Stimulated activated CD4-positive, alpha-beta T cell treated with anti-CD3 and anti-CD28 coated beads, Interleukin-1b, Interleukin-23, amount 100 ng/mL, for 4 hours (primary cell): ENCODE data around the gene CRYBG2.
"Not testable (repeated sequence)": the region's sequence is repeated elsewhere in the genome, so short reads cannot be mapped to it uniquely, and the experiment has no call there.

Experiments used
- DNase-seq, 2 donors: peaks; one replicate each; pipeline ENCODE4 v3.0.0-alpha.2; 2020; ENCODE audit warnings: low read depth in 2 of 2

CRYBG2 gene

DNA sequence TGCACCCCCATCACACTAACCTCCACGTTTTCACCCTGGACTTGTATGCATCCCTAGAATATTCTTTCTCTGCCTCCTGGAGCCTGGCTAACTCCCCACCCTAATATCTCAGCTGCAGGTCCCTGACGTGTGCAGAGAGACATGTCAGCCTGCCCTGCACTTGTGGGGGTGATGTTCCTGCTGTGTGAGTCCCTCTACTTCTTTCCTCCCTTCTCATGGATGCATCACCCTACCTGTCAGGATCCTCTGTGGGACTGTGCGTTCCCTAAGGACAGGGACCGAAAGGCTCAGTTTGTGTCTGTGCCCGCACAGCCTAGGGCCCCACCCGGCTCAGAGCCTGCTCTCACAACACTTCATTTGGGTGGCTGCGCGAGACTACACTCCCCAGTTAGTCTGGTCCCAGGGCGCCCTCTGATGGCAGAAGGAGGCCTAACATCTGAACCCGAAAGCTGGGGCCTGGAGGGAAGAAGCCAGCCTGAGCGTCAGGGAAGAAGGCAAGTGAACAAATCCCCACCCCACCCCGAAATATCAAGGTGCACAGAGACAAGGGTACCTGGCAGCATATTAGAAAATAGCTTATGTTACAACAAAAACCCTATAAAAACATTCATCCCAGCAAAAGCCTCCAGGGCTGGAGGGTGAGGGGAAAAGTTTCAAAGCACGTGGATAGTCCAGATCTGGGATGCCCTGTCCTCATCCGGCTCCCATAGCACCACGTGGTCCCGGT, 32.5 kb downstream of the CRYBG2 start:
- peak; percentile 96 to 98 for DNase-seq

GRCh38 chr1:26320896-26321295, 33.0 kb downstream of the CRYBG2 start:
- DNase-seq: no peak

DNA sequence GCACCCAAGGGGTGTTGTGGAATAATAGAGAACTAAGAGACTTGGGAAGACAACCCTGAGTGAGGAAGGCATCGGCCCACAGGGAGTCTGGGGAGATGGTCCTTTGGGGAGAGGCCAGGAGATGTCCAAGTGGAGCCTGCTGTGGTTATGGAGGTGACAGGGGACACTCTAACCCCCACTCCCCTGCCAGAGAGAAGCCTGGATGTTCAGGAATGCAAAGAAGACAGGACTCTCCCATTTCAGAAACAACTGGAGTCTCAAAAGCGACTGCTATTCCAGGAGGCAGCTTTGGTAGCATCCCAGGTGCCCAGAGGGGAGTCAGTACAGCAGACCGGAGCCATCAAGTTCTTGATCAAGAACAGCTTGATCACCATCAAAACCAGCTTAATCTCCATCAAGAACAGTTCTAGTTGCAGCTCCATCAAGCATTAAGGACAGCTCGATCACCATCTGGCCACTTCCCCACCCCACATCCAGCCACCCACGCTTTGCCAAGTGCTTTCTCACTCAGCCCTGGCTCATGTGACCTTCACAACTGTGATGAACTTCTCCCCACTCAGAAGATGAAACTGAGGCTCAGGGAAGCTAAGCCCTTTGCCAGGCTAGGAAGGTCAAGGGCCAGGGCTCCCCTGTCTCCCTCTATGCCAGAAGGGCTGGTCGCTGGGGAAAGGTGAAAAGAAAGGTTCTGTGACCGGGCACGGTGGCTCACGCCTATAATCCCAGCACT, 35.4 kb downstream of the CRYBG2 start:
- no peak for DNase-seq

GRCh38 chr1:26317612-26318337, 36.2 kb downstream of the CRYBG2 start, which contains the start of gene CD52:
CD52 (plus strand) TSS chr1:26317958; CDS start chr1:26318018, 60 bp downstream.
- peak; percentile 44 to 79 for DNase-seq

DNA sequence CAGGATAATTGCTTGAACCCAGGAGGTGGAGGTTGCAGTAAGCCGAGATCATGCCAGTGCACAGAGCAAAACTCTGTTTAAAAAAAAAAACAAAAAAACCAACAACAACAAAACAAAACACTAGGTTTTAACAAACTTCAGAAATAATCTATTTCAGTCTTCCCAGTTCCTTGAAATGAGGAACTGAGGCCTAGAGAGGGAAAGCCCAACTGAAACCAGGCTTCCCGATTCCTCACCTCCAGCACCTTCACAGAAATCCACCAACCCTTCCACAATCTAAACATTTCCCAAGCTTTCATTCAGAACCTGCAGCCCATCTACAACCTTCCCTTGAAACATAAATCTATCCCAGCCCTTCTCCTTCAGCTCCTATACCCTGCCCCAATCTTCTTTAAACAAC, 36.8 kb downstream of the CRYBG2 start:
- no peak for DNase-seq

GRCh38 chr1:26315874-26316850, 37.8 kb downstream of the CRYBG2 start:
- no peak for DNase-seq

GRCh38 chr1:26314501-26314900, 39.4 kb downstream of the CRYBG2 start:
- no peak for DNase-seq

DNA sequence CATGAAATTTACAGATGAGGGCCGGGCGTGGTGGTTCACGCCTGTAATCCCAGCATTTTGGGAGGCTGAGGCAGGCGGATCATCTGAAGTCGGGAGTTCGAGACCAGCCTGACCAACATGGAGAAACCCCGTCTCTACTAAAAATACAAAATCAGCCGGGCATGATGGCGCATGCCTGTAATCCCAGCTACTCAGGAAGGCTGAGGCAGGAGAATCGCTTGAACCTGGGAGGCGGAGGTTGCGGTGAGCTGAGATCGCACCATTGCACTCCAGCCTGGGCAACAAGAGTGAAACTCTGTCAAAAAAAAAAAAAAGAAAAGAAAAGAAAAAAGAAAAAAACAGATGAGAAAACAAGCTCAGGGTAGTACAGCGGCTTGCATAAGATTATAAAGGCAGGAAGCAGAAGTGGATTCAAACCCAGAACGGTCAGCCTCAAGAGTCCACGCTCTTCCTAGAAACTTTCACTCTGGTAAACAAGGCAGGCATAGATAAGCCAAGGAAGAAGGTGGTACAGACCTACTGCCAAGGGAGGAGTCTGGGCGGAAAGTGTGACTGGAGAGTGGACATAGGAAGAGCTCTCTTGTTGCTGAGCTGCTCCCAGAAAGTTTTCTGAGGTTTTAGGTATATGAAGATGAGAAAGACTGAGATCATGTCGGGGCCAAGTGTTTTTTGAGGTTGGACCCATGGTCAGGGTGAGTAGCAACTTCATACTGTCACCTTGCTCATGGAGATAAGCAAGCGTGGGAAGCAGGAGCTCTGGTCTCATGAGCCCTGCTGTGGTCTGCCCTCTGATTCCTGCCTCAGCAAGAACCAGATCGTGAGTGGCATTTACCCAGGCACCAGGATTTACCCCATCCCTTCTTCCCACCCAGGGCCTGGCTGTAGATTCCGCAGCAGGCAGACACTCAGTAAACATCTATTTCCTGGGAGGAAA, 45.7 kb downstream of the CRYBG2 start:
- DNase-seq: not testable (repeated sequence)

GRCh38 chr1:26307363-26307781, 46.6 kb downstream of the CRYBG2 start:
- DNase-seq: no peak

DNA sequence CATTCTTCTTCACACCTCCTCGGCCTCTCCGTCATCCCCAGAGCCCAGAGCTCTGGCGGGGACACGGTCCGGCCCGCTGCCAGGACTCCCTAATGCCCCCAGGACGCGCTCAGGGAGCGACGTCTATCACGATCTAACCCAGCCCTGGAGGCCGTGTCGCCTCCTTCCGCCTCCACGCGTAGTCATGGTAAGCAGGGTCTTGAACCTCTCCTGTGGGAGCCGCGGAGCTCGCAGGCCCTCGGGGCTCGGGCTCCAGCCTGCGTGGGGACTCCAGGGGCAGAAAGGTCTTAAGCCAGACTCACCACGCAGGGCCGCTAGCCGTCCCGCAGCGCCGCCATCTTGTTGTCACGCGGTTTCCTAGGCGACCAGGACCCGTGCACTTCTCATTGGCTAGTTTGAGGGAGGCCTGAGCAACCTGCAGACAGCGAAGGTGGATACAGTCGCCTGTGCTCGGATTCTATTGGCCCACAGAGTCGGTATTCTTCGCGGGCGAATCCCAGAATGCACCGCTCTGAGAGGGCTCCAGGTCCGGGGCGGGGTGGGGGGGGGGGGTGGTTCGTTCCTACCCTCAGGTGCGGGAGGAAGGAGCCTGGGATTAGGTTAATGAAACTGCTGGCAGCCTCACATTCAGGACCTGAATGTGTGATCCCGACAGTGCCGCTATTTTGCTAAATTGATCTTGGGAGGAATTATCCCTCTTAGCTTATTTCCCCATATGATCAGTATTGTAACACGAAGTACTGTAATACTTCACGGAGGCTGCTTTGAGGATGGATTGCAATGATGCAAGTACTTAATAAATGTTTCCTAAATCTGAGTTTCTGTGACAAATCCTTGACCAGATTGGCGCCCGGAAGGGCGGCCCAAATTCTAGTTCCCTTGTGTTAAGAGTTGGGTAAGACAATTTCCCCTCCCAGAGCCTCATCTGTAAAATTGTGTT, 47.4 kb downstream of the CRYBG2 start, which contains the start of gene UBXN11:
UBXN11 (minus strand) TSS at position 347 of the 940 bp plus-strand sequence. CDS start 3,753 bp downstream, outside the sequence.
- DNase-seq: peak; percentile 78 to 83

- DNase-seq: no peak
Measured at GRCh38 chr1:26305667-26306289, 48.2 kb downstream of the CRYBG2 start.

DNA sequence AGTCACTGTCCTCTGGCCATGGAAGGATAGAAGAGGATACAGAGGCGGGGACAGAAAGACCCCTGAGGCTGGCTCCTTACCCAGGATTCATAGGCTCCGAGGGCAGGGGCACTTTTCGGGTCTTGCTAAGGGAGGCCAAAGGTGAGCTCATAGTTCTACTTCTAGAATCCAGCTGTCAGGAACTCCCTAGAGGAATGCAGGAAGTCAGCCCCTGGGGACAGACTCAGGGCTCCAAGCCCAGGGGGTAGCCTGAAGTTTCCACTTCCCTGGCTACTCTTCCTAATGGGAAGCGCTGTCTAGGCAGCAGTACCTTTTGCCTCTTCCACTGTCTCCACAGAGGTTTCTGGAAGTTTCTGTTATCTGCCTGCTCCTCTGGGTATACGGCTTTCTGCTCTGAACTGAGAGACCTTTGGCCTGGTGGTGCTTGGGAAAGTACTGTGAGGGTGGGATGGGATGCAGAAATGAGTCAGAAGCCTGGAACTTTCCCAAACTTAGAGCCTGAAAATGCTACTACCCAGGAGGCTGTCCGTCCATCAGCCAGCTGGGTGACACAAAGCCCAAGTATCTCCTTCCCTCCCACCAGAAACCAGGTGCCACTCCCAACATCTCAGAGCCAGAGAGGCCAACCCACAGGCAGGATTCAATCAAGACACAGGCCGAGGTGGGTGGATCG, 51.1 kb downstream of the CRYBG2 start:
- no peak for DNase-seq

DNA sequence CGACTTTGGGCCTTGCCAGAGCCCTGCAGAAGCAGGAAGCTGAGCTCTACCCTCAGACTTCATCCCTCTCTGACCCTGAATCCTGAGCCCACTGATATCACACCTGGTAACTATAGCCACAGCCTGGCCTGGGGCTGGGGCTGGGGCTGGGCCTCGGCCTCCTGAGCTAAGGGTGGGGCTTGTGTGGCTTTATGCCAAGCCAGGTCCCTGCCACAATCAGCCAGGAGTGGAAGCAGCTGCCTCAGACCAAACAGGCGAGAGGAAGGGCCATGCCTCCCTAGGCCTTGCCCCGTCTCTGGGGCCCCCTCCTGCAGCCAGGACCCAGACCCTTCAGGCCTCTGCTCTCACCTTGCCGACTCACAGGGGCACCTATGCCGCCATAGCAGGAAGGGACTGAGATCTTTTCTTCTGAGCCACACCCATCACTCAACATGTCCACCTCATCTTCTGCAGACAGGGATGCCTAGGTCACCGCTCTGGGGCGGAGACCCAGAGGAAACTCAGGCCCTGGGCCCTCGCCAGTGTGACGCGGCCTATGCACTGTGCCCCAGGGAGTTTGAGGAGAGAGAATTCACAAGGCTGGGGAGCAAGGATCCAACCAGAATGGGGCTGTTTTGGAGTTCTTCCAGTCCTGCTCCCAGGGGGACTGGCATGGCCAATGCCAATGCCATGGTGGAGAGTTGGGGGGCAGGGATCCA, 53.2 kb downstream of the CRYBG2 start:
- DNase-seq: no peak

- DNase-seq: no peak
Measured at GRCh38 chr1:26297791-26298124, 56.2 kb downstream of the CRYBG2 start.

GRCh38 chr1:26297057-26297790, 56.7 kb downstream of the CRYBG2 start:
- no peak for DNase-seq

GRCh38 chr1:26296340-26297056, 57.4 kb downstream of the CRYBG2 start:
- no peak for DNase-seq
